ENCODE measurements around the gene REXO4. TPM values are rescaled to one million over a fixed set of nuclear protein-coding genes. Genes with fewer than 3 reads are reported as not detected.
"Not testable (repeated sequence)": the region's sequence is repeated elsewhere in the genome, so short reads cannot be mapped to it uniquely, and the experiment has no call there.

REXO4 gene
- total and polyA plus RNA-seq, 2 of the 13 experiments (the other 11 are each of a cell fraction or from before 2014, with no cell fraction given) = 18.5 to 30.4 TPM

GRCh38 chr9:133393399-133393798 lies 24.4 kb downstream of the REXO4 start:
- Histone ChIP-seq H4K20me1 (ENCODE audit: insufficient read depth, low read length) (no peaks in the 10 kb centered on the region), H3K9me3 (ENCODE audit: low read length) (no peaks in the 10 kb centered on the region), H3K27ac (ENCODE audit: extremely low read length, insufficient read depth, low read length) (no peak overlapping the region), H3K9ac (ENCODE audit: insufficient read depth, low read depth, low read length) (no peak overlapping the region), H2AFZ (ENCODE audit: low read length) (no peak overlapping the region), H3K27me3 (ENCODE audit: control insufficient read depth in 1 of 2, insufficient read depth in 2 of 2, low read length in 2 of 2) (no peaks in the 10 kb centered on the region), H3K36me3 (replicated peaks in 1 of 2; ENCODE audit: control insufficient read depth in 1 of 2, insufficient read depth in 2 of 2, low read length in 2 of 2) (no peaks in the 10 kb centered on the region), H3K4me3 (replicated peaks in 1 of 3; ENCODE audit: insufficient read depth in 1 of 3, low read depth in 2 of 3, low read length in 3 of 3) (no peak overlapping the region), H3K4me2 (ENCODE audit: low read depth, low read length) (peak overlapping the region; percentile 65; the same call in 1 of the 2 replicates), H3K4me1 (ENCODE audit: insufficient read depth, low read length) (peaks cover 75% of the 10 kb centered on the region), H3K79me2 (ENCODE audit: insufficient read depth, low read length) (no peaks in the 10 kb centered on the region)
- ChIA-PET CTCF (ENCODE audit: low intra/inter-chr PET ratio, low total read pairs) (no interaction called here), POLR2A (interaction anchor here (1.1 kb wide), 1 partner anchor 18 kb away, joined by 3 read pairs; no protein-coding TSS in a partner anchor)
- in situ Hi-C loops (cut with HindIII; ENCODE audit: extremely low pct_ligation_motif_present, low pct_unique_long_range_greater_than_20kb) = no loop called here
- ATAC-seq = no peak
- 73% methylated on average over 3 of the region's 3 CpGs for WGBS (ENCODE audit: low lambda C conversion rate)
- BruUV-seq (replicated peaks) = no TSS peak
- intact Hi-C loops (cut with micrococcal nuclease; ENCODE audit: unreplicated experiment) = no loop called here
- DNase-seq (ENCODE audit: low spot score) = no peak
- FAIRE-seq = no peak
- TF ChIP-seq ZNF704 (CRISPR knock-in tag; IDR thresholded peaks at IDR 0.05; ENCODE audit: borderline replicate concordance) = no peak

DNA sequence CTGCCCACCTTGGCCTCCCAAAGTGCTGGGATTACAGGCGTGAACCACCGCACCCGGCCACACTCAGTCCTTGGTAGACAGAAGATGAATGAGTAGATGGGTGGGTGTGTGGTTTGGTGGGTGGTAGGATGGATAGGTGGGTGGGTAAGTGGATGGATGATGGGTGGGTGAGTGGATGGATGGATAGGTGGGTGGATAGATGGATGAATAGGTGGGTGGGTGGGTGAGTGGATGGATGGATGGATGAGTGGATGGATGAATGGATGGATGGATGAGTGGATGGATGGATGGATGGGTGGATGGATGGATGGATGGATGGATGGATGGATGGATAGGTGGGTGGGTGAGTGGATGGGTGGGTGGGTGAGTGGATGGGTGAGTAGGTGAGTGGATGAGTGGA lies 25.5 kb downstream of the REXO4 start:
- in situ Hi-C loops (cut with HindIII; ENCODE audit: extremely low pct_ligation_motif_present, low pct_unique_long_range_greater_than_20kb); H3K9ac ChIP-seq (ENCODE audit: insufficient read depth, low read depth, low read length); H4K20me1 ChIP-seq (ENCODE audit: insufficient read depth, low read length); H3K9me3 ChIP-seq (ENCODE audit: low read length); H2AFZ ChIP-seq (ENCODE audit: low read length); BruUV-seq (replicated peaks); ATAC-seq; DNase-seq (ENCODE audit: low spot score); FAIRE-seq; CTCF ChIA-PET (ENCODE audit: low intra/inter-chr PET ratio, low total read pairs); intact Hi-C loops (cut with micrococcal nuclease; ENCODE audit: unreplicated experiment); H3K27me3 ChIP-seq (ENCODE audit: control insufficient read depth in 1 of 2, insufficient read depth in 2 of 2, low read length in 2 of 2); H3K27ac ChIP-seq (ENCODE audit: extremely low read length, insufficient read depth, low read length); H3K79me2 ChIP-seq (ENCODE audit: insufficient read depth, low read length); H3K36me3 ChIP-seq (replicated peaks in 1 of 2; ENCODE audit: control insufficient read depth in 1 of 2, insufficient read depth in 2 of 2, low read length in 2 of 2): not testable (repeated sequence)
- POLR2A ChIA-PET = interaction anchor here (0.7 to 0.9 kb wide), 5 partner anchors 21 to 348 kb away, joined by 3 to 5 read pairs (median 4); partner anchors contain the start of gene ADAMTSL2
- peak overlapping the region; percentile 19 to 61 (median 37); a peak in 3 of 6 replicates for H3K4me3 ChIP-seq (replicated peaks in 1 of 3; ENCODE audit: insufficient read depth in 1 of 3, low read depth in 2 of 3, low read length in 3 of 3)
- peaks cover 78% of the 10 kb centered on the region for H3K4me1 ChIP-seq (ENCODE audit: insufficient read depth, low read length)
- H3K4me2 ChIP-seq (ENCODE audit: low read depth, low read length) = peak overlapping the region; percentile 78
- 0% methylated on average over 3 of the region's 3 CpGs for WGBS (ENCODE audit: low lambda C conversion rate)
